GM18517 (cell line): ENCODE results near the gene CEP76.

ENCODE experiments used
- ATAC-seq: cut with Tn5 transposase; IDR thresholded peaks from one replicate; pipeline ENCODE4 v1.9.1; 2021; ENCODE audit warnings: mild to moderate bottlenecking, moderate library complexity; ENCODE audit not compliant: unreplicated experiment

Gene CEP76

DNA sequence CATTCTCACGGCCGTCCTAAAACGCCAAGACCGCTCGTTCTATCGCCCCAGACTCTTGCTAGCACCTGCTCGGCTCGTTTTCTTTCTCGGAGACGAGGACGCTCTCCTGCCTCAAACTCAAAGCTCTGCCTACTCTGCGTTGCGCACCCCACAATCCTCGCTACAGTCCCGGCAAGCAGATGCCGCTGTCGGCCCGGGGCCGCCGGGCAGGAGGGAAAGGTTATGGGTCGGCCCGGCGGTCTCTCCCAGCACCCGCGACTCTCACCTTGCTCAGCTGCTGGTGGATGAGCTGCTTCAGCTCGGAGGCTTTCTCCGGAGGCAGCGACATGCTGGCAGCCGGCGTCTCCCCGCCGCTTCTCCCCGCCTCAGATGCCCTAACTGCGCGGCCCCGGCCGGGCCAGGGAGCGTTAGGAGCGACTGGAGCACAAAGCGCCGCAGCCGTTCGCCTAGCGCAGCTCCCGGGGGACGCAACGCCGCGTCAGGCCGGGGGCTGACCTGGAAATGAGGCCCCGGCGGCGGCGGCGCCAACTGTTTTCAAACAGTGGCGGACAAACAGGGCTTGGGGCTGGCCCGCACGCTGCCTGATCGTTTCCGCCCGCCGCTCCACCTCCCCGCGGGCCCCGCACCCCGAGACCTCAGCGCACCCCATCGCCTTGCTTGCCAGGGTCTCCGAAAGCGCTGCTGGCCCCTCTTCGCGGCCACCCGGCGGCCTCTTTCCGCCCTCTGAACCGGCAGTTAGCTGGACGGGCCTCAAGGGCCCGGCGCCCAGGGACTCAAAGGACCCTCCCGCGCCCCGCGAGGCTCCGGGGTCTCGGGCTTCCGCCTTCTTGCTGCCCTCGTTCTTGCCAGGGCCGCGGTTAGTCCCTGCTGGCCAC lies at the start of gene CEP76, which contains the start of gene PSMG2:
TSS of gene CEP76 (minus strand) at position 503 of the 875 bp plus-strand sequence. CDS start at position 328, 175 bp downstream.
TSS of gene PSMG2 (plus strand) at position 822 of the 875 bp plus-strand sequence. CDS start 66 bp downstream, outside the sequence.
- ATAC-seq = peak; percentile 63

DNA sequence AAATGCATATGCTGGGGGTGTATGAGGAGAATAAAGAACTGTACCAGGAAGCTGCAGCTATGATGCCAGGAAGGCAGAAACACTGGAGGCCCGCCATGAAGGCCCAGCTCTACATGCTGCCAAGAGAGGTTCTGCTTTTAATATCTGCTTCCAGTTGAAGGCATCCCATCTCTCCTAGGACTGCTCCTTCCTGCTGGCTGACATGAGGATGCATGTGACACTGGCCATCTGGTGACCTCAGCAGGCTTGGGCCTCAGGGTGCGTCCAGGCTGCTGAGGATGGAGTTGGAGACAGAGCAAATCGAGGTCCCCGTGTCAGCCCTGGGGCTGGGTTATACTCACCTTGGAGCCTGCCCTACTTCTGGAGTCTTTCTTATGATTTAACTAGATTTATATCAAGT lies 49.4 kb upstream of the CEP76 start:
- no peak for ATAC-seq

GRCh38 chr18:12751503-12751884 lies 49.0 kb upstream of the CEP76 start:
- ATAC-seq = no peak

GRCh38 chr18:12750715-12751502 lies 48.4 kb upstream of the CEP76 start:
- no peak for ATAC-seq

GRCh38 chr18:12750076-12750714 lies 47.7 kb upstream of the CEP76 start:
- ATAC-seq = no peak

- no peak for ATAC-seq
Observed at GRCh38 chr18:12749121-12749520, 46.6 kb upstream of the CEP76 start.

DNA sequence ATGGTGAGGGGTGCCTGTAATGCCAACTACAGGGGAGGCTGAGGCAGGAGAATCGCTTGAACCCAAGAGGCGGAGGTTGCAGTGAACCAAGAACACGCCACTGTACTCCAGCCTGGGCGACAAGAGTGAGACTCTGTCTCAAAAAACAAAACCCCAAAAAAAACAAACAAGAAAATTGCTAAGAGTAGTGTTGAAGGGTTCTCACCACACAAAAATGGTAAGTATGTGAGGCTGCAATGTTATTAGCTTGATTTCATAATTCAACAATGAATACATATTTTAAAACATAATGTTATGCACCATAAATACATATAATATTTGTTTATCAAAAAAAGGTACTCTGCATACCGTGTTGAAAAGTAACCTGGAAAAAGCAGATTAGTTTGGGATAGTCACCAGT lies 46.1 kb upstream of the CEP76 start:
- no peak for ATAC-seq

- no peak for ATAC-seq
Observed at GRCh38 chr18:12747530-12748315, 45.2 kb upstream of the CEP76 start.

DNA sequence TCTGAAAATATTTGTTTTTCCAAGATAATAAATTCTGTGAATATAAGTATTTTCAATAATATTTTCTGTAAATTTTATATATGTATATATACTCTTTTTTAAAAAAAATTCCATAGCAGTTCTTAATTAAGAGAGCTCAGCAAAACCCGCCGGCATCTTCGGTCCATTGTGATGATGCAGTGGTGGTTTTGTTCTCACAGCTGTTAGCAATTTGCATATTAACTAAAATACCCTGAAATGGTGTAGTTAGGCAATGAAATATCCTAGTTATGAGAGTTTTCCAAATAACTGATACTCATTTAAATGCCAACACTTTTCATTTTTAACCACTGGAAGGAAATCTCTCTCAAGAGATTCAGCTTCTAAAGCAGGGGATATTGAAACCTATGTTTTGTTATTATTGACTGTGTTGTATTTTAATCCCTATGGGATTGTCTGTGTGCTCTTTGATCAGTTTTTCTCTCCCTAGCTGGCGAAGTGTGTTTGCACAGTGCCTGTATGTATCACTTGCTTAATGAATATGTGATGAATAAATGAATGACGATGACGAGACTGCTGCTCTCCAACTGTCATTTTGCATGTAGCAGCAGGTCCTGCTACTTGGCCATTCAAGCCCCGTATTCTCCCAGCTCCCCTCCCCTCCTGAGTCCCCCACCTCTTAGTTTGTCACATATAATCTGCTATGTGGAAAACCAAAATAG lies 42.7 kb upstream of the CEP76 start:
- ATAC-seq = no peak

- ATAC-seq = no peak
Observed at GRCh38 chr18:12744103-12744502, 41.6 kb upstream of the CEP76 start.

DNA sequence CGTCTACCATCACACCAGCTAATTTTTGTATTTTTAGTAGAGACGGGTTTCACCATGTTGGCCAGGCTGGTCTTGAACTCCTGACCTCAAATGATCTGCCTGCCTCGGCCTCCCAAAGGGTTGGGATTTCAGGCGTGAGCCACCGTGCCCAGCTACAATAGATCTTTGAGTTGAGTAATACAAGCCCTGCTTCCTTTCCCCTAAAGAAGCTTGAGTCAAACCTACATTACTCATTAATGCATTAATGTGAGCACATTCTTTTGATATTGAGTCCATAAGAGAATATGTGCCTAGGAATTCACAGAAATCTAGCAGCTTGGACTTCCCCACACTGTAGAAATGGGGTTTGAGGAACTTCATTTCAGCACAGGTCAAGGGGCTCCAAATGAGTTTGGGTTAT lies 39.9 kb upstream of the CEP76 start:
- ATAC-seq = no peak

DNA sequence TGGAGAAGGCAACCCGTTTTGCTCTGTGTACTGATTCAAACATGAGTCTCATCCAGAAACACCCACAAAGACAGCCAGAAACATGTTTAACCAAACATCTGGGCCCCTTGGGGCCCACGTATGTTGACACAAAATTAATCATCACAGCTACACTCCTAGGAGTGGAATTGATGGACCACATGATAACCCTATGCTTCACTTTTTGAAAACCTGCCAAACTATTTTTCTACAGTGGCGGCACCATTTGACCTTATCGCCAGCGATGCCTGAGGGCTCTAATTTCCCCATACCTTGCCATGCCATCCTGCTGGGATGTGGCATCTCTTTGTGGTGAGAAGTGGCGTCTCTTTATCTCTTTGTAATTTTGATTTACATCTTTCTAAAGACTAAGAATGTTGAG lies 38.8 kb upstream of the CEP76 start:
- no peak for ATAC-seq

DNA sequence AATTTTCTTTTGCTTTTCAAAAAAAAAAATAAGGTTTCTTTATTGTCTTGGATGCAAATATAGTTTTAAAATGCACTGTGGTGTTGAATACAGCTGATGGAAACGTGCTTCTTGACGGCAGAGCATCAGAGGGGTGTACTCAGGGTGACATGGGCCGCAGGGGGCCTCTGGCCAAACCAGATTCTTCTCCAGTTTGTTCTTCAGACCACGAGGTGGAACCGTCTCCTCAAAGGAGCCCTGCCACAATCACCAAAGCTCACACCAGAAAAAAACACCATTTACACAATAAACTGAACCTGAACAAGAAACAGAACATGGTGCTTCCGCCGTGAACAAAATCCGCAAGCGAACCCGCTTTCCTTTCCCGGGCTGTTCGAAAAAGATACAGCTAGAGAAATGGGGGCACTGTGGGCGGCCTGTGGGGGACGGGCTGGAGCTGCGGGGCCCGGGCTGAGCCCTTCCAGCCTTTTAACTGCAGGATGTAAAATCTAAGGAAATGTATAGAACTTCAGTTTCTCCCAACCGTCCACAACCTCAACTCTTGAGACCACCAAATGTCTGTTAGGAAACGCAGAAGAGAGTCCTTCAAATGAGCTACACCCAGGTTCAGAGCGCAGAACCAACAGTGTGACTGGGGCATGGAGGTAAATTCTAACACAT lies 34.9 kb upstream of the CEP76 start:
- ATAC-seq = no peak

DNA sequence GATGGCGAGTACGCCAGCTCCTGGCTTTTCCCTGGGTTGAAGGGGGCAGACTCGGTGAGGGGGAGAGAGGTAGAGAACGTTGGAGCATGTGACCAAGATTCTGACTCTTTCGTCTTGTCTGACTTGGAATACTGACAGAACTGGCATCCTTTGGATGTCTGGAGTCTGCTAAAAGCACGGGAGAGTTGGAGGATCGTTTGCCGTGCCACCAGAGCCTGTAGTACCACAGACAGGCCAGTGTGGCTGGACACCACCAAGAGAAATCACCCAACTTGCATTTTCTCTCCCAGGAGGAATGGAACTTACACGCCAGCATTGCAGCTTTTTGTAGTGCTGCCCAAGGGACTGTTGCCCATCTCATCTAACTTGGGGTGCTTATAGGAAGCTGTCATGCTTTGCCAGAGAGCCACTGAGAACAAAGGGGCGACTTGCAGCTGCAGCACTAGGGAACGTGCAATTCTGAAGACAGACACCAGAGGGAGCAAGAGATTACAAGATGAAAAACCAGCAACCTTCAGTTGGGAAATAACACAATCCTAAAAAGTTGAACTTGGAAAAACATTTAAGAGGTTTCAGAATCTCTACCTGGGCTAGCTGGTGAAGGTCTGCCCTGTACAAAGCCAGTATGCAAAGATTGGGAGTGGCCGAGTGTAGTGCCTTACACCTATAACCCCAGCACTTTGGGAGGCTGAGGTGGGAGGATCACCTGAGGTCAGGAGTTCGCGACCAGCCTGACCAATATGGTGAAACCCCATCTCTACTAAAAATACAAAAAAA lies 24.4 kb upstream of the CEP76 start:
- no peak for ATAC-seq

DNA sequence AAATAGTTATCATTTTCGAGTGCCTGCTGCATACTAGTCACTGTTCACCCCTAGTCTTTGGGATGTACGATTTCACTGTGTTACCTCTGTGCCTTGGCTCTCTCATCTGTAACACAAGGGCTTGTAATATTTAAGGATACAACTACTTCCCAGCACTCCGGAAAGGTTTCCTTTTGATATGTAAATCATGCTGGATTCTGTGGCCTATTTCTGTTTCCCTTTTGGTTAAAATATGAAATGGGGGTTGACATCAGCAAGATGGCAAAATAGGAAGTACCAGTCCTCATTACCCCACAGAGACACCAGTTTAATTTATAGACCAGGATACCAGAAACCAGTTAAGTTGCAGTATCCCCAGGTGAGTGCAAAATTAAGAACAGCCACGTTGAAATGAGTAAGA lies 23.8 kb upstream of the CEP76 start:
- no peak for ATAC-seq

DNA sequence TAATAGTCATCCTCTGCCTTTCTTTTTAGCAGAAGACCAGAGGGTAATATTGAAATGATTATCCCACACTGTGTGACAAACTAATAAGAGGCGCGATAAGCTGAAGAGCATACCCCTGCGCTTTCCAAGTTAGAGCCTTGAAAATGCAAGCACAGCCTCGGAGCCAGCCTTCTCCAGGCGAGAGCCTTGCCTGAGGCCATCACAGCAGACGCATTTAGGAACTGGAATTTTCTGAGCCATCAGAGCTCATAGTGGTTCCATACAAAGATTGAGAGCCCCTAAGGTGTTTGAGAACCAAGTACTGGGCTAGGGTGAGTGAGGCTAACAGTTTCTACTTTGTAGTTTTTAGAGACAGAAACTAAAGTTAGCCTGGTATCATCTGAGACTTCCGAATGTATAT lies 20.2 kb upstream of the CEP76 start:
- no peak for ATAC-seq

DNA sequence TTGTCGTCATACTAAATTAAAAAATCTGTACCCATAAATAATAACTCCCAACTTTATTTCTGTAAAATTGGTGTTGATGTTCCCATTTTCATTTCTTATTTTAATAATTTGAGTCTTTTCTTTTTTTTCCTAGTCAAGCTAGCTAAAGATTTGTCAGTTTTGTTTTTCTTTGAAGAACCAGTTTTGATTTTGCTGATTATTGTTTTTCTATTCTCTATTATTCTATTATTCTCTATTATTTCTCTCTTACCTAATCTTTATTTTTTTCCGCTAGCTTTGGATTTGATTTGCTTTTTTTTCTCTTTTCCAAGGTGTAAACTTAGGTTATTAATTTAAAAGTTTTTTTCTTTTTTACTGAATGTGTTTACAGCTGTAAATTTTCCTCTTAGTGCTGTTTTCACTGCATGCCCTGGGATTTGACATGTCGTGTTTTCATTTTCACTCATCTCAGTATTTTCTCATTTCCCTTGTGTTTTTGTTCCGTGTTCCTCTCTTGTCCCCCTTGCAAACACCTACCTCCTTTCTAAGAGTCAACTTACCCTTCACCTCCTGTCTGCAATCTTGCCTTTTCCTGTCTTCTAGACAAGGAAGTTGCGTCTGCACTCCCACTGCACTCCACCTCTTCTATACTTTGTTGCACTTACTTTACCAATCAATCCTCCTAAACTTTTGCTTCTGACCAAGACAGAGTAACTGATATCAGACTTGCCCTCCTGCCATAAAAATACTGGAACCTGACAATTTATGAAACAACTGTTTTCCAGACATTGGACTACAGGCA lies 19.2 kb upstream of the CEP76 start:
- no peak for ATAC-seq

- no peak for ATAC-seq
Observed at GRCh38 chr18:12711446-12711845, 8.9 kb upstream of the CEP76 start.
